GM19043 (cell line): ENCODE results near the gene ABCC6.

Experiments used
- ATAC-seq: cut with Tn5 transposase; IDR thresholded peaks from one replicate; pipeline ENCODE4 v1.9.1; 2021; ENCODE audit warnings: low read depth; ENCODE audit not compliant: unreplicated experiment

The ABCC6 gene

GRCh38 chr16:16145286-16145685 lies 78.0 kb downstream of the ABCC6 start:
- no peak for ATAC-seq

- no peak for ATAC-seq
These were observed 78.9 kb downstream of the ABCC6 start for GRCh38 chr16:16144416-16144815.

GRCh38 chr16:16143931-16144330 lies 79.4 kb downstream of the ABCC6 start:
- no peak for ATAC-seq

- ATAC-seq, result no peak
These were observed 80.1 kb downstream of the ABCC6 start for GRCh38 chr16:16143038-16143763.

GRCh38 chr16:16141784-16142396 lies 81.4 kb downstream of the ABCC6 start:
- ATAC-seq, result no peak

GRCh38 chr16:16141141-16141540 lies 82.2 kb downstream of the ABCC6 start:
- no peak for ATAC-seq

GRCh38 chr16:16140537-16140936 lies 82.8 kb downstream of the ABCC6 start:
- ATAC-seq, result no peak

GRCh38 chr16:16139806-16140205 lies 83.5 kb downstream of the ABCC6 start:
- ATAC-seq, result no peak

GRCh38 chr16:16139061-16139460 lies 84.2 kb downstream of the ABCC6 start:
- ATAC-seq, result no peak

GRCh38 chr16:16138034-16138635 lies 85.2 kb downstream of the ABCC6 start:
- ATAC-seq, result no peak

- no peak for ATAC-seq
These were observed 86.2 kb downstream of the ABCC6 start for GRCh38 chr16:16137110-16137509.

GRCh38 chr16:16136588-16136987 lies 86.7 kb downstream of the ABCC6 start:
- no peak for ATAC-seq

GRCh38 chr16:16133943-16134604 lies 89.2 kb downstream of the ABCC6 start:
- no peak for ATAC-seq

GRCh38 chr16:16131659-16132058 lies 91.6 kb downstream of the ABCC6 start:
- ATAC-seq, result no peak

GRCh38 chr16:16131204-16131603 lies 92.1 kb downstream of the ABCC6 start:
- ATAC-seq, result no peak

- no peak for ATAC-seq
These were observed 95.7 kb downstream of the ABCC6 start for GRCh38 chr16:16127469-16128116.

GRCh38 chr16:16126896-16127295 lies 96.4 kb downstream of the ABCC6 start:
- ATAC-seq, result no peak

GRCh38 chr16:16124974-16125373 lies 98.3 kb downstream of the ABCC6 start:
- ATAC-seq, result no peak

- ATAC-seq, result no peak
These were observed 98.9 kb downstream of the ABCC6 start for GRCh38 chr16:16124438-16124837.

- ATAC-seq, result no peak
These were observed 101.0 kb downstream of the ABCC6 start for GRCh38 chr16:16122264-16122663.

GRCh38 chr16:16121185-16121727 lies 102.0 kb downstream of the ABCC6 start:
- ATAC-seq, result no peak
